Measurements from ENCODE around the gene CARD11. TPM values are rescaled to one million over a fixed set of nuclear protein-coding genes. Genes with fewer than 3 reads are reported as not detected.
A peak's percentile ranks its signal among the peaks of the same experiment; 100 is the strongest.
"Not testable (repeated sequence)": the region's sequence is repeated elsewhere in the genome, so short reads cannot be mapped to it uniquely, and the experiment has no call there.

The CARD11 gene
- total and polyA plus RNA-seq, 5 experiments from 2014 or later, result 10.8 to 109 (median 40.2) TPM

DNA sequence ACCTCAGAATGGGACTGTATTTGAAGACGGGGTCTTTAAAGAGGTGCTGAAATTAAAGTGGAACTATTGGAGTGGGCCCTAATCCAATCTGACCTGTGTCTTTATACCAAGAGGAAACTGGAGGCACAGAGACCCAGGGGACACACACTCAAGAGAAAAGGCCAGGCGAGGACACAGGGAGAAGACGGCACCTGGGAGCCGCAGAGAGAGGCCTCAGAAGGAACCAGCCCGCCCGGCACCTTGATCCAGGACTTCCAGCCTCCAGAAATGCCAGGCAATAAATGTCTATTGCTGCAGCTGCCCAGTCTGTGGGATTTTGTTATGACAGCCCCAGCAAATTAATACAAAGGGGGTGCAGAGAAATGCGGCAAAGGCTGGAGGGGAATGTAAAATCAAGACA, 10.5 kb downstream of the CARD11 start:
- Mint-ChIP-seq H3K4me3 (peak overlapping the region in 2 of 10 donors; percentile 5 to 30), H3K36me3 (peaks cover 5 to 74% (median 23%) of the 10 kb centered on the region in 3 donors), H3K4me1 (peaks cover 38 to 81% (median 77%) of the 10 kb centered on the region in 4 donors), H3K27me3 (no peaks in the 10 kb centered on the region), H3K9me3 (no peaks in the 10 kb centered on the region), H3K27ac (peak overlapping the region; percentile 35 to 95 (median 80))
- ATAC-seq (no peak), DNase-seq (no peak)
- POLR2A ChIA-PET, result interaction anchor here (0.6 to 1.1 kb wide), 3 partner anchors 54 to 680 kb away, joined by 3 to 4 read pairs (median 4); no protein-coding TSS in a partner anchor

DNA sequence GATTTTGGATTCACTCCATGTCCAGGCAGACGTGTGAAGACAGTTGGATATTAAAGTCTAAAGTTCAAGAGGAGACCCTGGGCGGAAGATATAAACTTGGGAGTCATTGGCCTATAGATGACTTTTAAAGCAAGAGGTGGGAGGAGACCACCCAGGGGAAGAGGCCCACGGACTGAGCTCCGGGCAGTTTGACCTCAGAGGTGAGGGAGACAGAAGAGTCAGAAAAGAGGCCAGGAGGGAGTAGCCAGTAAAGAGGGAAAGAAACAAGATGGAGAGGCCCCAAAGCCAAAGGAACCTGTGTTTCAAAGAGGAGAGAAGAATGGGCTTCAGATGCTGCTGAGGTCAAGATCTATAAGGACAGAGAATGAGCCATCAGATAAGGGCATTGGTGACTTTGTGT, 11.4 kb downstream of the CARD11 start:
- Mint-ChIP-seq H3K36me3 (peaks cover 8 to 79% (median 27%) of the 10 kb centered on the region in 3 donors), H3K4me1 (peaks cover 35 to 82% (median 77%) of the 10 kb centered on the region in 4 donors), H3K9me3 (peaks cover 0 to 3% (median 0%) of the 10 kb centered on the region in 9 donors), H3K27ac (peak overlapping the region; percentile 41 to 95 (median 82)), H3K4me3 (peak overlapping the region in 3 of 10 donors; percentile 8 to 50 (median 18)), H3K27me3 (no peaks in the 10 kb centered on the region)
- POLR2A ChIA-PET, result interaction anchor here (0.7 to 1.1 kb wide), 2 partner anchors 34 to 53 kb away, joined by 3 to 5 read pairs; no protein-coding TSS in a partner anchor
- ATAC-seq (no peak), DNase-seq (no peak)

DNA sequence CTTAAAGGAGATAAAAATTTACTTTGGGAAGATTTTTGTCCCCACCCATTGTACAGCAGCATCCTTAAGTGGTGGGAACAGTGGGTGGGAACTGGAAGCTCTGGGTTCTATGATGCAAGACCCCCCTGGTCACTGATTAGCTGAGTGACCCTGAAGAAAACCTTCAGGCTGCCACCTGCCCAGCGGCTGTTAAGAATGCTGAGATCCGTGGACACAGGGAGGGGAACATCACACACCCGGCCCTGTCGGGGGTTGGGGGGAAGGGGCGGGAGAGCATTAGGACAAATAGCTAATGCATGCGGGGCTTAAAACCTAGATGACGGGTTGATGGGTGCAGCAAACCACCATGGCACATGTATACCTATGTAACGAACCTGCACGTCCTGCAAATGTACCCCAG, 14.5 kb downstream of the CARD11 start:
- Mint-ChIP-seq H3K4me1 (peaks cover 32 to 71% (median 67%) of the 10 kb centered on the region in 4 donors), H3K36me3 (peaks cover 24 to 80% (median 49%) of the 10 kb centered on the region in 3 donors), H3K9me3 (peaks cover 0 to 22% (median 10%) of the 10 kb centered on the region in 9 donors), H3K4me3 (peak overlapping the region in 7 of 10 donors; percentile 26 to 81 (median 65)), H3K27me3 (no peaks in the 10 kb centered on the region), H3K27ac (peak overlapping the region; percentile 77 to 95 (median 86))
- DNase-seq, result no peak
- ATAC-seq, result no peak
- POLR2A ChIA-PET, result no interaction called here

DNA sequence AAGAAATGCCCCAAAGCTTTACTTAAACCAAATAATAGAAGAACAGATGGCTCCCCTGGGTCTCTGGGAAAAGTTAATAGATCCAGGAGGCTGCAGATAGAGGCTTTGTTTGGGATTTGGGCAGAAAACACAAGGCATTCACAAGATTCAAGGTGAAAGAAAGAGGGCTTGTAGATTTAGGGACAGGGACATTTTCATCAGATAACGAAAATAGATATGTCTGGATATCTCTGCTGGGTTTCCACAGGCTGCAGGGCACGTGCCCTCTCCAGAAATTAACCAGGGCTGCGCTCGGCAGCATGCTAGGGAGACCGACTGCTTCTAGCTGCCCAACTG, 14.9 kb downstream of the CARD11 start:
- Mint-ChIP-seq H3K4me3 (peak overlapping the region in 9 of 10 donors; percentile 26 to 81 (median 65)), H3K36me3 (peaks cover 24 to 84% (median 53%) of the 10 kb centered on the region in 3 donors), H3K9me3 (peaks cover 0 to 22% (median 10%) of the 10 kb centered on the region in 9 donors), H3K27me3 (no peaks in the 10 kb centered on the region), H3K27ac (peak overlapping the region; percentile 77 to 93 (median 86)), H3K4me1 (peaks cover 36 to 73% (median 70%) of the 10 kb centered on the region in 4 donors)
- ATAC-seq (no peak), DNase-seq (no peak)
- POLR2A ChIA-PET, result interaction anchor here (0.7 kb wide), 1 partner anchor 106 kb away, joined by 5 read pairs; no protein-coding TSS in a partner anchor

DNA sequence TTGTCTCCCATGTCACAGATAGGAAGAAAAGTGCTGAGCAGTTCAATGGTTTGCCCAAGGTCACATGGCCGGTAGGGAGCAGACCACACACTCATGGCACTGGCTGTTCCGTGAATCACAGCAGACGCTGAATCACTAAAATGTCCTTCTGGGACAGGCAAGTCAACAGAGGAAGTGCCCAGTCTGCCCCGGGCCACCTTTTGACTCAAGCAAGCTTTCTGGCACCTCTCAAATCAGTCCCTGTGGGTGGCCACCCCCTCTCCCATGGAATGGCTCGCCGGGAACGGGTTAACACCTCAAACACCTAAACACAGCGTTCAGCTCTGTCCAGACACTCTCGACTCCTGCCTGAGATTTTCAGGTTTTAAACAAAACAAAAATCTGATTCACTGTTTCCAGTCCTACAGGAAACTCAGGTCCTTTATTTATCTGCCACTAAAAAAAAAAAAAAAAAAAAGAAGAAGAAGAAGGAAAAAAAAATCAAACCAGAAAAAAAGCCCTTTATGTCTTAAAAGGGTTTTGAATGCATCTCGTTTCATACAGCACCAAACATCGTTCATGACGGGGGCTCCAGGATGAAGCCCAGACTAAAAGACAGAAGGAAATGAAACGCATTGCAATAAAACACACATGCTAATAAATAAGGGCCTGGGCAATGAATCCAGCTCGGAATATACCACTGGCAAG, 15.5 kb downstream of the CARD11 start:
- H3K9me3 Mint-ChIP-seq, result peaks cover 0 to 22% (median 10%) of the 10 kb centered on the region in 9 donors
- H3K4me1 Mint-ChIP-seq, result peaks cover 32 to 68% (median 66%) of the 10 kb centered on the region in 4 donors
- peak overlapping the region; percentile 26 to 81 (median 64) for H3K4me3 Mint-ChIP-seq
- H3K36me3 Mint-ChIP-seq, result peaks cover 24 to 82% (median 54%) of the 10 kb centered on the region in 3 donors
- POLR2A ChIA-PET, result interaction anchor here (0.7 kb wide), 2 partner anchors 106 to 116 kb away, joined by 5 to 8 read pairs; no protein-coding TSS in a partner anchor
- peak; percentile 63 to 74 for ATAC-seq
- peak overlapping the region; percentile 77 to 93 (median 88) for H3K27ac Mint-ChIP-seq
- H3K27me3 Mint-ChIP-seq, result no peaks in the 10 kb centered on the region
- no peak for DNase-seq

DNA sequence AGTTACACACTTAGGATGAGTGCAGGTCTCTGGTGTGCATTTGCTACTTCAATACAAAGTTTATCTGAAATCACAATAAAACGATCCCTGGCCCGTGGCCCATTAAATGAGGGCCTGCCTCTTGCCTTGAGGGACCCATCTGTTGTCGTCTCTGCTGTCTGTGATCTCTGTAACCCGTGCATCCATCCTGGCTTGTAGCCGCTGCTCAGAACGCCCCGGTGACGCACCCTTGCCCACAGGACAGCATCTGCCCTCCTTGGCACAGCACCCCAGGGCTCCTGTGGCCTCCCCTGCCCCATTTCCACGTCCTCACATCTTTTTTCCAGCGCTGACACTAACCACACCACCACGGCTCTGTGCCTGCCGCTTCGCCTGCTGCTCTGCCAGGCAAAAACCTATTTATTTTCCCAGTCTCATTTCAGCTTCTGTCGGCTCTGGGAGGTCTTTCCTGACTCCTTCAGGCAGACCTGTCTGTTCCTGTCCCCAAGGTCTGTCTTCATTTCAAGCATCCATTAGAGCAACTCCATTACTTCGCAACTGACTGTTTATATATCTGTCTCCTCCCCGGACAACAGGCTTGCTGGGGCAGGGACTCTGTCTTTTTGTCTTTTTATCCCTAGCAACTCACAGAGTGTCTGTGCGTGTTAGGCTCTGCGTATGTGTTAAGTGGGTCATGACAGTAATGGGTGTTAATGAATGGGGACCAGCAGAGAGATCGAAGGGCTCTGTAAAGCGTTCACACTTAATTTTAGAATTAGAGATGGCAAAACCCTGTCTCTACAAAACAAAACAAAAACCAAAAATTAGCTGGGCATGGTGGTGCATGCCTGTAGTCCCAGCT, 16.4 kb downstream of the CARD11 start:
- POLR2A ChIA-PET, result interaction anchor here (0.7 to 1.1 kb wide), 3 partner anchors 9 to 1955 kb away, joined by 5 to 11 read pairs (median 5); no protein-coding TSS in a partner anchor
- no peaks in the 10 kb centered on the region for H3K27me3 Mint-ChIP-seq
- DNase-seq (no peak), ATAC-seq (peak in 1 of 2 donors; percentile 8)
- peak overlapping the region in 6 of 10 donors; percentile 15 to 65 (median 38) for H3K4me3 Mint-ChIP-seq
- H3K9me3 Mint-ChIP-seq, result peaks cover 0 to 30% (median 10%) of the 10 kb centered on the region in 9 donors
- H3K36me3 Mint-ChIP-seq, result peaks cover 26 to 78% (median 54%) of the 10 kb centered on the region in 3 donors
- H3K27ac Mint-ChIP-seq, result peak overlapping the region; percentile 77 to 93 (median 88)
- peaks cover 29 to 64% (median 58%) of the 10 kb centered on the region in 4 donors for H3K4me1 Mint-ChIP-seq

DNA sequence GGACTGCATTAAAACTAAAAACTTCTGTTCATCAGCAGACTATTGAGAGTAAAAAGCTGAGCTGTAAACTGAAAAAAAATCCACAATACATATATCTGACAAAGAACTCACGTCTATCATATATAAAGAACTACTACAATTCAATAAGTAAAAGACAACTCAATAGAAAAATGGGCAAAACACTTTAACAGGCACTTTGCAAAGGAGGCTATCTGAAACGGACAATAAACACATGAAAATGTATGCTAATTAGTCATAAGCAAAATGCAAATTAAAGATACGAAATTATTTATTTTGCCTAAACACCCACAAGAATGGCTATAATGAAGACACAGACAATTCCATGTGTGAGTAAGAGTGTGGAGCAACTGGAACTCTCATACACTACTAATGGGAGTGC, 18.1 kb downstream of the CARD11 start:
- peaks cover 28 to 62% (median 59%) of the 10 kb centered on the region in 4 donors for H3K4me1 Mint-ChIP-seq
- POLR2A ChIA-PET, result no interaction called here
- H3K36me3 Mint-ChIP-seq, result peaks cover 33 to 76% (median 57%) of the 10 kb centered on the region in 3 donors
- ATAC-seq (no peak), DNase-seq (no peak)
- H3K27ac Mint-ChIP-seq, result peak overlapping the region in 5 of 10 donors; percentile 29 to 68 (median 64)
- H3K27me3 Mint-ChIP-seq, result no peaks in the 10 kb centered on the region
- H3K4me3 Mint-ChIP-seq, result peak overlapping the region in 1 of 10 donors; percentile 24
- H3K9me3 Mint-ChIP-seq, result peaks cover 2 to 46% (median 22%) of the 10 kb centered on the region in 9 donors

DNA sequence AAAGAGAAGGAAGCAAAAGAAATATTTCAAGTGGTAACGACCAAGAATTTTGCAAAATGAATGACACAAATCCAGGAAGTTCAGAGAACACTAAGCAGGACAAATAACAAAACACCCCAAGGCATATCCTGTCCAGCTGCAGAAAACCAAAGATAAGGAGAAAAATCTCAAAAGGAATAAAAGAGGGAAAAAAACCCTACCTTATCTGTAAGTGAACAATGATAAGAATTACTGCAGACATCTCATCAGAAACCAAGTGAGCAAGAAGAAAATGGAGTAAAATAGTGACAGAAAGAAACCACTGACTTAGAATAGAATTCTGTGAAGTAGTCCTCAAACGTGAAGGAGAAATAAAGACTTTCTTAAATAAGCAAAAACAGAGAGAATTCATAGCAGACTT, 21.8 kb downstream of the CARD11 start:
- DNase-seq (no peak), ATAC-seq (no peak)
- Mint-ChIP-seq H3K36me3 (peaks cover 42 to 79% (median 57%) of the 10 kb centered on the region in 3 donors), H3K4me3 (no peak overlapping the region), H3K4me1 (peaks cover 23 to 54% (median 39%) of the 10 kb centered on the region in 4 donors), H3K9me3 (peaks cover 2 to 54% (median 33%) of the 10 kb centered on the region in 9 donors), H3K27ac (peak overlapping the region in 7 of 10 donors; percentile 6 to 54 (median 29)), H3K27me3 (no peaks in the 10 kb centered on the region)
- POLR2A ChIA-PET, result no interaction called here

DNA sequence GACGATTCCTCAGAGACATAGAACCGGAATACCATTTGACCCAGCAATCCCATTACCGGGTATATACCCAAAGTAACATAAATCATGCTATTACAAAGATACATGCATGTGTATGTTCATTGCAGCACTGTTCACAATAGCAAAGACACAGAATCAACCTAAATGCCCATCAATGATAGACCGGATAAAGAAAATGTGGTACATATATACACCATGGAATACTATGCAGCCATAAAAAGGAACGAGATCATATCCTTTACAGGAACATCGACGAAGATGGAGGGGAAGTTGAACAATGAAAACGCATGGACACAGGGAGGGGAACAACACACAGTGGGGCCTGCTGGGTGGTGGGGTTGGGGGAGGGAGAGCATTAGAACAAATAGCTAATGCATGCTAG, 22.4 kb downstream of the CARD11 start:
- Mint-ChIP-seq H3K4me3 (peak overlapping the region in 1 of 10 donors; percentile 11), H3K36me3 (peaks cover 41 to 83% (median 53%) of the 10 kb centered on the region in 3 donors), H3K9me3 (peaks cover 2 to 52% (median 33%) of the 10 kb centered on the region in 9 donors), H3K27ac (peak overlapping the region in 3 of 10 donors; percentile 18 to 70 (median 41)), H3K4me1 (peaks cover 24 to 59% (median 39%) of the 10 kb centered on the region in 4 donors)
- ATAC-seq, H3K27me3 Mint-ChIP-seq, POLR2A ChIA-PET, DNase-seq: not testable (repeated sequence)

DNA sequence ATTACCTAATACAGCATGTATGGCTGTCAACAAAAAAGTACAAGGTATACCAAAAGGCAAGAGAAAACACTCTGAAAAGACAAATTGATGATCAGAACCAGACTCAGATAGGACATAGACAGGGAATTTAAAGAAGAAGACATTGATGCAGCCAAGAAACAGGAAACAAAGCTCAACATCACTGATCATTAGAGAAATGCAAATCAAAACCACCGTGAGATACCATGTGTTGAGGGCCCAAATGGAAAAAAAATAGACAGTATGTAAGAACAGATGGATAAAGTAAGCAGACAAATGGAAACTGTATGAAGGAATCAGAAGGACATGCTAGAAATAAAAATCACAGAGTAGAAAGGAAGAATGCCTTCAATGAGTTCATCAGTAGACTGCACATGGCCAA, 23.3 kb downstream of the CARD11 start:
- DNase-seq, result no peak
- POLR2A ChIA-PET, result no interaction called here
- Mint-ChIP-seq H3K4me3 (peak overlapping the region in 3 of 10 donors; percentile 0 to 4 (median 1)), H3K9me3 (peaks cover 2 to 45% (median 29%) of the 10 kb centered on the region in 9 donors), H3K27ac (peak overlapping the region in 5 of 10 donors; percentile 22 to 71 (median 64)), H3K4me1 (peaks cover 26 to 63% (median 43%) of the 10 kb centered on the region in 4 donors), H3K36me3 (peaks cover 36 to 80% (median 45%) of the 10 kb centered on the region in 3 donors), H3K27me3 (no peaks in the 10 kb centered on the region)
- ATAC-seq, result no peak

DNA sequence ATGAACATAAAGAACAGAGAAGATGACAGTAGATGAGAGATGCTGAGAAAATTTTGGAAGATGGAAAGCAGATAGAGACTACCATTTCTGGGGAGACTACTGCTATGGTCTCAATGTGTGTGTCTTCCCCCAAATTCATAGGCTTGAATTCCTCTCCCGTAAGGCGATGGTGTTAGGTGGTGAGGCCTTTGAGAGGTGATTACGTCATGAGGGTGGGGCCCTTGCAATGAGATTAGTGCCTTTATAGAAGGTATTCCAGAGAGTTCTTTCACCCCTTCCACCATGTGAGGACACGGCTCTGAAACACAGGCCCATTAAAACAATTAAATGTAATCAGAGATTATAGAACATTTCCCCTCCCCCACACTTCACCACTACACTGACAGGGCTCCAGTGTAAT, 23.9 kb downstream of the CARD11 start:
- Mint-ChIP-seq H3K9me3 (peaks cover 2 to 39% (median 27%) of the 10 kb centered on the region in 9 donors), H3K27me3 (no peaks in the 10 kb centered on the region), H3K36me3 (peaks cover 30 to 80% (median 43%) of the 10 kb centered on the region in 3 donors), H3K4me3 (peak overlapping the region in 2 of 10 donors; percentile 6 to 34), H3K27ac (peak overlapping the region in 6 of 10 donors; percentile 16 to 71 (median 60)), H3K4me1 (peaks cover 28 to 65% (median 44%) of the 10 kb centered on the region in 4 donors)
- POLR2A ChIA-PET, result no interaction called here
- DNase-seq (no peak), ATAC-seq (no peak)

Data from naive thymus-derived CD8-positive, alpha-beta T cell (primary cell).